SK-N-SH treated with all-trans-retinoic acid at 6 μM for 48 hours (cell line): ENCODE results near the gene GIMAP8.

Experiments
- BACH2 ChIP-seq: fragments of 250-450 bp; sonication (Bioruptor Pico); IDR thresholded peaks from 2 replicates; pipeline ENCODE4 v1.9.0; 2021; ENCODE audit warnings: mild to moderate bottlenecking, borderline replicate concordance
- CSDC2 ChIP-seq: fragments of 250-450 bp; sonication (Bioruptor Pico); IDR thresholded peaks from 2 replicates; pipeline ENCODE4 v1.5.0; 2020; ENCODE audit warnings: mild to moderate bottlenecking, moderate library complexity
- GLIS3 ChIP-seq: fragments of 250-450 bp; sonication (Bioruptor Pico); IDR thresholded peaks from 2 replicates; pipeline ENCODE4 v1.5.0; 2020; ENCODE audit warnings: mild to moderate bottlenecking, moderate library complexity
- ISL1 ChIP-seq: fragments of 250-450 bp; sonication (Bioruptor Pico); IDR thresholded peaks from 2 replicates; pipeline ENCODE4 v2.1.2; 2022; ENCODE audit warnings: mild to moderate bottlenecking, moderate library complexity
- RARB ChIP-seq: fragments of 250-450 bp; sonication (Bioruptor Pico); IDR thresholded peaks from 2 replicates; pipeline ENCODE4 v1.8.0; 2021; ENCODE audit warnings: mild to moderate bottlenecking, moderate library complexity
- ZFP3 ChIP-seq: fragments of 250-450 bp; sonication (Bioruptor Pico); IDR thresholded peaks from 2 replicates; pipeline ENCODE4 v1.5.0; 2020; ENCODE audit warnings: mild to moderate bottlenecking, moderate library complexity
- ZFP30 ChIP-seq: fragments of 450-650 bp; formaldehyde crosslinking; IDR thresholded peaks from 2 replicates; pipeline ENCODE4 v1.5.0; 2022; ENCODE audit warnings: mild to moderate bottlenecking, moderate library complexity
- ZNF565 ChIP-seq: fragments of 450-650 bp; formaldehyde crosslinking; conservative IDR thresholded peaks from 2 replicates; pipeline ENCODE4 v1.5.0; 2020; ENCODE audit warnings: low read depth, mild to moderate bottlenecking, moderate library complexity
- ZNF70 ChIP-seq: fragments of 450-650 bp; formaldehyde crosslinking; IDR thresholded peaks from 2 replicates; pipeline ENCODE4 v1.5.0; 2020; ENCODE audit warnings: mild to moderate bottlenecking, moderate library complexity
- ZNF8 ChIP-seq: fragments of 450-650 bp; formaldehyde crosslinking; IDR thresholded peaks from 2 replicates; pipeline ENCODE4 v1.5.0; 2020; ENCODE audit warnings: mild to moderate bottlenecking, moderate library complexity
- TF ChIP-seq, protein P1 (sequence below): fragments of 250-450 bp; sonication (Bioruptor Pico); IDR thresholded peaks from 2 replicates; pipeline ENCODE4 v1.8.0; 2020; ENCODE audit warnings: mild to moderate bottlenecking, moderate library complexity, borderline replicate concordance
- TF ChIP-seq, protein P2 (sequence below): fragments of 250-450 bp; sonication (Bioruptor Pico); IDR thresholded peaks from 2 replicates; pipeline ENCODE4 v1.5.0; 2020; ENCODE audit warnings: mild to moderate bottlenecking, moderate library complexity
- TF ChIP-seq, protein P3 (sequence below): fragments of 250-450 bp; sonication (Bioruptor Pico); IDR thresholded peaks from 2 replicates; pipeline ENCODE4 v1.5.1; 2021; ENCODE audit warnings: mild to moderate bottlenecking, moderate library complexity
- TF ChIP-seq, protein P4 (sequence below): fragments of 250-450 bp; sonication (Bioruptor Pico); IDR thresholded peaks from 2 replicates; pipeline ENCODE4 v1.5.1; 2020; ENCODE audit warnings: low read depth, mild to moderate bottlenecking, moderate library complexity

DNA sequence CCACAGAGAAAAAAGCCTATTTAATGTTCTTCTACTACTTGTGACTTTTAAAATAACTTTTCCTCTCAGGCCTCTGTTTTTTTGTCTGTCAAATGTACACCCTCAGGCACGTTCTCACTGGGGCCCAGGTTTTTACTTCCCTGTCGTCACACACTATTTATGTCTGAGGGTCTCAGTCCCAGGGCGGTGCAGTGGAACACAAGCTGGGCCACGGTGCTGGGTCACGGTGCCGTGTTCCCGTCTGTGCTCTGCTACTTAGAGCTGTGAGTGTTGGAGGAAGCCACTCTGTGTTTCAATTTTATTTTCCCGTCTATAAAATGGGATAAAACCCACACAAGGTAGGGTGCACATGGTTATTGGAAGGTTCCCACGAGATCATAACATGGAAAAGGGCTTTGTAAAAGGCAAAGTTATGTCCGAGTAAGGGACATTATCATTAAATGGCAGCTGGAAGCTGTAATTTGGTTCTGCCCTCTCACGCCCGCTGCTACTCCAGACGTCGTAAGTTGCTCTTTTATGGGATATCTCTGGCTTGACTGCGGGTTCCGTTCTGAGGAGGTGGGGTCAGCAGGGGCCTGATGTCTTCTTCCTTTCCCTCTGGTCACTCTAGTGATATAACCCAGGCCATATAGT is 46.1 kb upstream of the GIMAP8 start:
- no peak for TF ChIP-seq ZFP30 (CRISPR knock-in tag)
- TF ChIP-seq RARB: no peak
- no peak for TF ChIP-seq ZNF70 (CRISPR knock-in tag)
- TF ChIP-seq GLIS3: no peak
- TF ChIP-seq ZNF565 (CRISPR knock-in tag): no peak
- no peak for TF ChIP-seq CSDC2 (CRISPR knock-in tag)
- TF ChIP-seq ZFP3 (CRISPR knock-in tag): no peak
- TF ChIP-seq, protein P1, sequence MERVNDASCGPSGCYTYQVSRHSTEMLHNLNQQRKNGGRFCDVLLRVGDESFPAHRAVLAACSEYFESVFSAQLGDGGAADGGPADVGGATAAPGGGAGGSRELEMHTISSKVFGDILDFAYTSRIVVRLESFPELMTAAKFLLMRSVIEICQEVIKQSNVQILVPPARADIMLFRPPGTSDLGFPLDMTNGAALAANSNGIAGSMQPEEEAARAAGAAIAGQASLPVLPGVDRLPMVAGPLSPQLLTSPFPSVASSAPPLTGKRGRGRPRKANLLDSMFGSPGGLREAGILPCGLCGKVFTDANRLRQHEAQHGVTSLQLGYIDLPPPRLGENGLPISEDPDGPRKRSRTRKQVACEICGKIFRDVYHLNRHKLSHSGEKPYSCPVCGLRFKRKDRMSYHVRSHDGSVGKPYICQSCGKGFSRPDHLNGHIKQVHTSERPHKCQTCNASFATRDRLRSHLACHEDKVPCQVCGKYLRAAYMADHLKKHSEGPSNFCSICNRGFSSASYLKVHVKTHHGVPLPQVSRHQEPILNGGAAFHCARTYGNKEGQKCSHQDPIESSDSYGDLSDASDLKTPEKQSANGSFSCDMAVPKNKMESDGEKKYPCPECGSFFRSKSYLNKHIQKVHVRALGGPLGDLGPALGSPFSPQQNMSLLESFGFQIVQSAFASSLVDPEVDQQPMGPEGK (CRISPR knock-in tag): no peak
- TF ChIP-seq ISL1 (CRISPR knock-in tag): no peak
- no peak for TF ChIP-seq ZNF8 (CRISPR knock-in tag)
- TF ChIP-seq BACH2 (CRISPR knock-in tag): no peak
- TF ChIP-seq, protein P2, sequence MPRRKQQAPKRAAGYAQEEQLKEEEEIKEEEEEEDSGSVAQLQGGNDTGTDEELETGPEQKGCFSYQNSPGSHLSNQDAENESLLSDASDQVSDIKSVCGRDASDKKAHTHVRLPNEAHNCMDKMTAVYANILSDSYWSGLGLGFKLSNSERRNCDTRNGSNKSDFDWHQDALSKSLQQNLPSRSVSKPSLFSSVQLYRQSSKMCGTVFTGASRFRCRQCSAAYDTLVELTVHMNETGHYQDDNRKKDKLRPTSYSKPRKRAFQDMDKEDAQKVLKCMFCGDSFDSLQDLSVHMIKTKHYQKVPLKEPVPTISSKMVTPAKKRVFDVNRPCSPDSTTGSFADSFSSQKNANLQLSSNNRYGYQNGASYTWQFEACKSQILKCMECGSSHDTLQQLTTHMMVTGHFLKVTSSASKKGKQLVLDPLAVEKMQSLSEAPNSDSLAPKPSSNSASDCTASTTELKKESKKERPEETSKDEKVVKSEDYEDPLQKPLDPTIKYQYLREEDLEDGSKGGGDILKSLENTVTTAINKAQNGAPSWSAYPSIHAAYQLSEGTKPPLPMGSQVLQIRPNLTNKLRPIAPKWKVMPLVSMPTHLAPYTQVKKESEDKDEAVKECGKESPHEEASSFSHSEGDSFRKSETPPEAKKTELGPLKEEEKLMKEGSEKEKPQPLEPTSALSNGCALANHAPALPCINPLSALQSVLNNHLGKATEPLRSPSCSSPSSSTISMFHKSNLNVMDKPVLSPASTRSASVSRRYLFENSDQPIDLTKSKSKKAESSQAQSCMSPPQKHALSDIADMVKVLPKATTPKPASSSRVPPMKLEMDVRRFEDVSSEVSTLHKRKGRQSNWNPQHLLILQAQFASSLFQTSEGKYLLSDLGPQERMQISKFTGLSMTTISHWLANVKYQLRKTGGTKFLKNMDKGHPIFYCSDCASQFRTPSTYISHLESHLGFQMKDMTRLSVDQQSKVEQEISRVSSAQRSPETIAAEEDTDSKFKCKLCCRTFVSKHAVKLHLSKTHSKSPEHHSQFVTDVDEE (CRISPR knock-in tag): no peak
- TF ChIP-seq, protein P3, sequence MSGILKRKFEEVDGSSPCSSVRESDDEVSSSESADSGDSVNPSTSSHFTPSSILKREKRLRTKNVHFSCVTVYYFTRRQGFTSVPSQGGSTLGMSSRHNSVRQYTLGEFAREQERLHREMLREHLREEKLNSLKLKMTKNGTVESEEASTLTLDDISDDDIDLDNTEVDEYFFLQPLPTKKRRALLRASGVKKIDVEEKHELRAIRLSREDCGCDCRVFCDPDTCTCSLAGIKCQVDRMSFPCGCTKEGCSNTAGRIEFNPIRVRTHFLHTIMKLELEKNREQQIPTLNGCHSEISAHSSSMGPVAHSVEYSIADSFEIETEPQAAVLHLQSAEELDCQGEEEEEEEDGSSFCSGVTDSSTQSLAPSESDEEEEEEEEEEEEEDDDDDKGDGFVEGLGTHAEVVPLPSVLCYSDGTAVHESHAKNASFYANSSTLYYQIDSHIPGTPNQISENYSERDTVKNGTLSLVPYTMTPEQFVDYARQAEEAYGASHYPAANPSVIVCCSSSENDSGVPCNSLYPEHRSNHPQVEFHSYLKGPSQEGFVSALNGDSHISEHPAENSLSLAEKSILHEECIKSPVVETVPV (CRISPR knock-in tag): no peak
- TF ChIP-seq, protein P4, sequence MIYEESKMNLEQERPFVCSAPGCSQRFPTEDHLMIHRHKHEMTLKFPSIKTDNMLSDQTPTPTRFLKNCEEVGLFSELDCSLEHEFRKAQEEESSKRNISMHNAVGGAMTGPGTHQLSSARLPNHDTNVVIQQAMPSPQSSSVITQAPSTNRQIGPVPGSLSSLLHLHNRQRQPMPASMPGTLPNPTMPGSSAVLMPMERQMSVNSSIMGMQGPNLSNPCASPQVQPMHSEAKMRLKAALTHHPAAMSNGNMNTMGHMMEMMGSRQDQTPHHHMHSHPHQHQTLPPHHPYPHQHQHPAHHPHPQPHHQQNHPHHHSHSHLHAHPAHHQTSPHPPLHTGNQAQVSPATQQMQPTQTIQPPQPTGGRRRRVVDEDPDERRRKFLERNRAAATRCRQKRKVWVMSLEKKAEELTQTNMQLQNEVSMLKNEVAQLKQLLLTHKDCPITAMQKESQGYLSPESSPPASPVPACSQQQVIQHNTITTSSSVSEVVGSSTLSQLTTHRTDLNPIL (CRISPR knock-in tag): no peak
